Activated naive CD8-positive, alpha-beta T cell treated with anti-CD3 and anti-CD28 coated beads for 36 hours (primary cell): ENCODE measurements around the gene PRDX4. TPM values are rescaled to one million over a fixed set of nuclear protein-coding genes. Genes with fewer than 3 reads are reported as not detected.
A peak's percentile ranks its signal among the peaks of the same experiment; 100 is the strongest.
"Not testable (repeated sequence)": the region's sequence is repeated elsewhere in the genome, so short reads cannot be mapped to it uniquely, and the experiment has no call there.

Experiments used
- DNase-seq: peaks from one replicate; pipeline ENCODE4 v3.0.0; 2021
- H3K27ac Mint-ChIP-seq: one replicate; pipeline ENCODE4 v1.8.0; 2022; ENCODE audit warnings: mild to moderate bottlenecking, moderate library complexity, mixed read lengths
- H3K27me3 Mint-ChIP-seq: one replicate; pipeline ENCODE4 v1.8.0; 2022; ENCODE audit warnings: mild to moderate bottlenecking, mixed read lengths
- H3K36me3 Mint-ChIP-seq: one replicate; pipeline ENCODE4 v1.8.0; 2021; ENCODE audit warnings: mild to moderate bottlenecking, mixed read lengths
- H3K4me1 Mint-ChIP-seq: one replicate; pipeline ENCODE4 v1.8.0; 2021; ENCODE audit warnings: mixed read lengths
- H3K4me3 Mint-ChIP-seq: one replicate; pipeline ENCODE4 v1.8.0; 2022; ENCODE audit warnings: mild to moderate bottlenecking, moderate library complexity, mixed read lengths
- H3K9me3 Mint-ChIP-seq: one replicate; pipeline ENCODE4 v1.8.0; 2022; ENCODE audit warnings: mixed read lengths
- total RNA-seq, 2 experiments: library from RNA; stranded (reverse); gene quantifications; one replicate each; pipeline ENCODE4 v1.2.3, GENCODE V29; 2021

Gene PRDX4
- total RNA-seq = 10 to 100 TPM; 46.6 to 46.9 TPM

- H3K9me3 Mint-ChIP-seq = no peaks in the 10 kb centered on the region
- H3K27ac Mint-ChIP-seq = peak within 1 kb of the TSS; percentile 92
- H3K4me3 Mint-ChIP-seq = peak within 1 kb of the TSS; percentile 88
- H3K4me1 Mint-ChIP-seq = peaks cover 15% of the 10 kb centered on the region
- peaks cover 9% of the 10 kb centered on the region for H3K36me3 Mint-ChIP-seq
- DNase-seq = peak; percentile 82
- no peaks in the 10 kb centered on the region for H3K27me3 Mint-ChIP-seq
Measured at GRCh38 chrX:23667239-23668177, at the start of gene PRDX4. Gene PRDX4, plus strand, starts transcription at chrX:23667493. Its CDS starts 78 bp downstream, at chrX:23667571.

DNA sequence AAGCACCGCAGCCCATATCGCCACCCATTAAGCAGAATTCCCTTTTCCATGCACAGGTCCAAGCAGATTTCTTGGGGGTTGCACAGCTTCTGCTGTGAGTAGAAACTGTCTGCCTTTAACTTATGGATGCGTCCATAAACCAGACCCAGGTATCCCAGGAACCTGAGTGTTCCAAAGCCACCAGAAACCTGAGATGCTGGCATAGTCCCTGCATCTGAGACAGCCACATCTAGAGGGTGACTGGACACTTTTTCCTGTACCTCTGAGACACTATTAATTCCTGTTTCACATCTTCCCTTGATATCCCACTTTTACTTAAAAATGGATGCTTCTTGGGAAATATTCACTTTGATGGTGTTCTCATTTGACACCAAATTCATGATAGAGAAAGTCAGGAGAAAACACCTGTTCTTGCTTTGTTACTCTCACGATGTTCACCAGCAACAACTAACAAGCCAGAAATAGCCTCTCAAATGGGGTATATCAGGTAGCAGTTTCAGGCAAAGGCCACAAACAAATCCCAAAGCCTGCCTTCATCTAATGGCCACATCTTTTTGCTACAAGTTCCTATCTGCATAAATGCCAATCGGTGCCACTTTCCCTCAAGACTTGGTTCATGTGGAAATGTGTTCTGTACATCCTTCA, 45.5 kb upstream of the PRDX4 start:
- H3K36me3 Mint-ChIP-seq = no peaks in the 10 kb centered on the region
- DNase-seq = no peak
- H3K4me3 Mint-ChIP-seq = no peak overlapping the region
- H3K9me3 Mint-ChIP-seq = no peaks in the 10 kb centered on the region
- H3K27me3 Mint-ChIP-seq = peaks cover 3% of the 10 kb centered on the region
- H3K4me1 Mint-ChIP-seq = no peaks in the 10 kb centered on the region
- no peak overlapping the region for H3K27ac Mint-ChIP-seq

- Mint-ChIP-seq H3K4me1 (no peaks in the 10 kb centered on the region), H3K27ac (no peak overlapping the region), H3K27me3 (peaks cover 3% of the 10 kb centered on the region), H3K36me3 (no peaks in the 10 kb centered on the region), H3K4me3 (no peak overlapping the region), H3K9me3 (no peaks in the 10 kb centered on the region)
- no peak for DNase-seq
Measured at GRCh38 chrX:23623797-23624196, 43.5 kb upstream of the PRDX4 start.

- no peak for DNase-seq
- H3K4me1 Mint-ChIP-seq = no peaks in the 10 kb centered on the region
- H3K4me3 Mint-ChIP-seq = no peak overlapping the region
- H3K36me3 Mint-ChIP-seq = no peaks in the 10 kb centered on the region
- peaks cover 3% of the 10 kb centered on the region for H3K27me3 Mint-ChIP-seq
- H3K9me3 Mint-ChIP-seq = no peaks in the 10 kb centered on the region
- H3K27ac Mint-ChIP-seq = no peak overlapping the region
Measured at GRCh38 chrX:23626651-23627050, 40.6 kb upstream of the PRDX4 start.

DNA sequence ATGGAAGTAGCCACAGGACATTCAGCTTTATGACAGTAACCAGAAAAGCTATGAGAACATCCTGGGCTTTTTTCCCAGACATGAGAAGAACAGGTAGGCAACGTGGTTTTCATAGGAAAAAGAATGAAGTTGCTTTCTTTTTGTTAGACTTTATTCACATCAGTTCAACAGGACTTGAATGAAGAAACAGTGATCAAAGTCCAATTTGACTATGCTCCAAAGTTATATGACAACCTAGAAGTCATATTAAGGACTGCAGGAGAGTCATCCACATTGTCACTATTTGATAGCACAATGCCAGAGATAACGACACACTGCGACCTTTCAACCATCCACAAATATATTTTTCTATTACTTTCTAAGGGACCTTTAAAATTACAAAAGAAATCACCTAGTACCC, 39.2 kb upstream of the PRDX4 start:
- Mint-ChIP-seq H3K36me3 (no peaks in the 10 kb centered on the region), H3K27me3 (peaks cover 3% of the 10 kb centered on the region), H3K9me3 (no peaks in the 10 kb centered on the region), H3K27ac (no peak overlapping the region), H3K4me1 (no peaks in the 10 kb centered on the region), H3K4me3 (no peak overlapping the region)
- no peak for DNase-seq

- Mint-ChIP-seq H3K36me3 (no peaks in the 10 kb centered on the region), H3K27ac (no peak overlapping the region), H3K4me1 (no peaks in the 10 kb centered on the region), H3K4me3 (no peak overlapping the region), H3K9me3 (no peaks in the 10 kb centered on the region), H3K27me3 (no peaks in the 10 kb centered on the region)
- DNase-seq = no peak
Measured at GRCh38 chrX:23631136-23631535, 36.2 kb upstream of the PRDX4 start.

DNA sequence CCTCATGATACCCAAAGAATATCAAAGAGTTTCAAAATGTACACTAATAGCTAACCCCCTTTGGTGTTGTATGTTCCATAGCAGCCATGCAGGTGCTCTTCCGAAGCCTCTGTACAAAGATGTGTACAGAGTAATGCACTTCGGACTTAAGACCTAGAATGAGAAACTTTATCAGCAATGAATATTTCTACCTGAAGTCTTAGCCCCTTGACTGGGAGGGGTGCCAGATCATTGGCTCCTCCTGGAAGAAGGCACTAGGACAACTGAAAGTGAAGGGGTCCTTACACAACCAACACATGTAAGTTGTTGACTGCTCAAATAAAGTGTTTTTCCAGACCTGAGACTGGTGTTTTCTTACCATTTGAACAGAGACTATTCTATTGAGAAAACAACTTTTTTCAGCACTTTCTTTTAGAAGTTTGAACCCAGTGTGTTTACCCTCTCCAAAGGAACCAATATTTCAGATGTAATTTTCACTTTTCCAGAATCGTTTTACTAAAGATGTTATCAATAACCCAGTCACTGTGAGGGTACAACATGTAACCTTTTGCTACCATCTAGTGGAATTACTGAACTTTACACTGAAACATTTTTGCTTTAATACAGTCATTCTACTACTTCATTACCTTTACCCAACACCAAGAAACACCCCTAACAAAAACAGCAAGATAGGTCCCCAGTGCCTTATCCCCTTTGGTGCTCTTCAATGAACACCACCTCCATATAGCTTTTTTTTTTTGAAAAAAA, 33.3 kb upstream of the PRDX4 start:
- Mint-ChIP-seq H3K4me1 (no peaks in the 10 kb centered on the region), H3K27me3 (no peaks in the 10 kb centered on the region), H3K9me3 (no peaks in the 10 kb centered on the region), H3K36me3 (no peaks in the 10 kb centered on the region), H3K4me3 (no peak overlapping the region), H3K27ac (no peak overlapping the region)
- no peak for DNase-seq

DNA sequence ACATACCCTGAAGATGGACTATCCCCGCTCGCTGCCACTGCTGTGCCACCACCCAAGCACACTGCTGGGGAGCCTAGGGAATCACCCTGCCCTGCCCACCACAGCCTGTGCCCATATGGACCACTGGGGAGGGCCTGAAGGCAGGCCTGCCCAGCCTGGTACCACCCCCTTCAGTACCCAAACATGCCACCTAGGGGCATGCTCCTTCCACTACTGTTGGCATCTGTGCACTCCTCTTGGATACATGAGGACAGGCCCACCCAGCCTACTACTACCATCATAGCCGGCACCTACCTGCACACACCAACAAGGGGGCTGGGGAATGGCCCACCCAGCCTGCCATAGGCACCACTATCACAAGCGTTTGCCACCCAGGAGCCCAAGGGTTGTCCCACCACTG, 30.1 kb upstream of the PRDX4 start:
- DNase-seq = no peak
- Mint-ChIP-seq H3K9me3 (peaks cover 10% of the 10 kb centered on the region), H3K27me3 (no peaks in the 10 kb centered on the region), H3K36me3 (no peaks in the 10 kb centered on the region), H3K4me1 (no peaks in the 10 kb centered on the region), H3K4me3 (no peak overlapping the region), H3K27ac (no peak overlapping the region)

- no peak for DNase-seq
- no peak overlapping the region for H3K27ac Mint-ChIP-seq
- H3K27me3 Mint-ChIP-seq = no peaks in the 10 kb centered on the region
- H3K9me3 Mint-ChIP-seq = peaks cover 12% of the 10 kb centered on the region
- H3K4me1 Mint-ChIP-seq = no peaks in the 10 kb centered on the region
- no peak overlapping the region for H3K4me3 Mint-ChIP-seq
- H3K36me3 Mint-ChIP-seq = no peaks in the 10 kb centered on the region
Measured at GRCh38 chrX:23643020-23643419, 24.3 kb upstream of the PRDX4 start.

- DNase-seq = no peak
- Mint-ChIP-seq H3K36me3 (peaks cover 1% of the 10 kb centered on the region), H3K27me3 (peaks cover 5% of the 10 kb centered on the region), H3K4me3 (no peak overlapping the region), H3K27ac (no peak overlapping the region), H3K4me1 (no peaks in the 10 kb centered on the region), H3K9me3 (peaks cover 10% of the 10 kb centered on the region)
Measured at GRCh38 chrX:23644744-23645143, 22.5 kb upstream of the PRDX4 start.

GRCh38 chrX:23656091-23656490, 11.2 kb upstream of the PRDX4 start:
- Mint-ChIP-seq H3K4me3 (no peak overlapping the region), H3K36me3 (no peaks in the 10 kb centered on the region), H3K27me3 (no peaks in the 10 kb centered on the region), H3K27ac (no peak overlapping the region), H3K9me3 (no peaks in the 10 kb centered on the region), H3K4me1 (peaks cover 4% of the 10 kb centered on the region)
- DNase-seq = no peak

GRCh38 chrX:23656684-23657083, 10.6 kb upstream of the PRDX4 start:
- no peak overlapping the region for H3K27ac Mint-ChIP-seq
- no peaks in the 10 kb centered on the region for H3K27me3 Mint-ChIP-seq
- no peak overlapping the region for H3K4me3 Mint-ChIP-seq
- no peak for DNase-seq
- no peaks in the 10 kb centered on the region for H3K36me3 Mint-ChIP-seq
- H3K4me1 Mint-ChIP-seq = peaks cover 9% of the 10 kb centered on the region
- no peaks in the 10 kb centered on the region for H3K9me3 Mint-ChIP-seq

DNA sequence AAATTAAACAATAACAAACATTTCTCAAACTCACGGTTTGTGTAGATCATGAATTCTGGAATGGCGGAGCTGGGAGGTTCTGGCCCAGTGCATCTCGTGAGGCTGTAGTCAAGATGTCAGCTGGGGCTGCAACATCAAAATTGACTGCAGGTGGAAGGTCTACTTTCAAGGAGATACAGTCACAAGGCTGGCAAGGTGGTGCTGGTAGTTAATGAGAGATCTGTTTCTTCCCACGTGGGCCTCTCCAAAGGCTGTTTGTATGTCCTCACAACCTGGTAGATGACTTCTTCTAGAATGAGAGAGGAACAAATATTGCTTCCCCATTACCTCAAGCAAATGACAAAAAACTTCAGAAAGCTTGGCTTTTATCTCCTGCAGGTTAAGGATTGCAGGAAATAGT, 8.0 kb upstream of the PRDX4 start:
- no peak for DNase-seq
- Mint-ChIP-seq H3K27me3 (no peaks in the 10 kb centered on the region), H3K9me3 (no peaks in the 10 kb centered on the region), H3K36me3 (no peaks in the 10 kb centered on the region), H3K27ac (no peak overlapping the region), H3K4me1 (peaks cover 21% of the 10 kb centered on the region), H3K4me3 (no peak overlapping the region)

GRCh38 chrX:23660083-23660765, 7.1 kb upstream of the PRDX4 start:
- H3K4me3 Mint-ChIP-seq, DNase-seq, H3K36me3 Mint-ChIP-seq, H3K27ac Mint-ChIP-seq, H3K27me3 Mint-ChIP-seq, H3K9me3 Mint-ChIP-seq: not testable (repeated sequence)
- peaks cover 22% of the 10 kb centered on the region for H3K4me1 Mint-ChIP-seq

GRCh38 chrX:23660766-23661132, 6.5 kb upstream of the PRDX4 start:
- Mint-ChIP-seq H3K27me3 (no peaks in the 10 kb centered on the region), H3K4me3 (no peak overlapping the region), H3K4me1 (peaks cover 22% of the 10 kb centered on the region), H3K9me3 (no peaks in the 10 kb centered on the region), H3K36me3 (no peaks in the 10 kb centered on the region), H3K27ac (no peak overlapping the region)
- no peak for DNase-seq
